ENCODE data around the gene MCRIP2. TPM values are rescaled to one million over a fixed set of nuclear protein-coding genes. Genes with fewer than 3 reads are reported as not detected.

The MCRIP2 gene
- total and polyA plus RNA-seq, 9 of the 15 experiments (the other 6 are each of a cell fraction or from before 2014, with no cell fraction given) = 0.80 to 120 (median 35.2) TPM

DNA sequence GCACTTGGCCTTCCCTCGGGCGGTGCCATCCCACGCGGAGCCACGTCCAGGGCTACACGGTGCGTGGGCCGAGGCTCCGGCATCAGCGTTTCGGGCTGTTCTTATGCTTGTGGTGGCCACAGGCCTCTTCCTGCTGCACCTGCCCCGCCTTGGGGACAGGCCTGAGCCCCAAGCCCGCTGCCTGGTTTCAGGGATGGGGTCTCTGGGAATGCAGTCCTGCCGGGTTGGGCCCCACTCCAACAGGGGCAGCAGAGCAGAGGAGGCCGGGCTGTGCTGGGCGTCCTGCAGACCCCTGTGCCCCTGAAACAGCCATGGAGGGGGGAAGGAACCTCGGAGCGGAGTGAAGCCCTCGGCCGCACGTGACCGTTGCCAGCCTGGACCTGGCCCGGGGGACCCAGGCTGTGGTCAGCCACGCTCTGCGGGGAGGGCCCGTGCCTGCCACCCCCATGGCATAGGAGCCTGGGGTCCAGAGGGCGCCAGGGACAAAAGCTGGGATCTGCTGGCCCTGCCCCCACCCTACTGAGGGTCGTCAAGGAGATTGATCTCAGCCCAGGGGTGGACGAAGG, 11.3 kb upstream of the MCRIP2 start (continued):
- TF ChIP-seq, protein P1, sequence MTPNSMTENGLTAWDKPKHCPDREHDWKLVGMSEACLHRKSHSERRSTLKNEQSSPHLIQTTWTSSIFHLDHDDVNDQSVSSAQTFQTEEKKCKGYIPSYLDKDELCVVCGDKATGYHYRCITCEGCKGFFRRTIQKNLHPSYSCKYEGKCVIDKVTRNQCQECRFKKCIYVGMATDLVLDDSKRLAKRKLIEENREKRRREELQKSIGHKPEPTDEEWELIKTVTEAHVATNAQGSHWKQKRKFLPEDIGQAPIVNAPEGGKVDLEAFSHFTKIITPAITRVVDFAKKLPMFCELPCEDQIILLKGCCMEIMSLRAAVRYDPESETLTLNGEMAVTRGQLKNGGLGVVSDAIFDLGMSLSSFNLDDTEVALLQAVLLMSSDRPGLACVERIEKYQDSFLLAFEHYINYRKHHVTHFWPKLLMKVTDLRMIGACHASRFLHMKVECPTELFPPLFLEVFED (CRISPR knock-in tag; conservative IDR thresholded peaks at IDR 0.05) = no peak
- TF ChIP-seq FOXA1 (IDR thresholded peaks at IDR 0.05; ENCODE audit: borderline replicate concordance) (no peak), STAT5B (CRISPR knock-in tag; IDR thresholded peaks at IDR 0.05) (no peak), BHLHE40 (IDR thresholded peaks at IDR 0.05; ENCODE audit: low read length) (peak; percentile 39; the same call in 1 of the 2 replicates), CBX2 (IDR thresholded peaks at IDR 0.05; ENCODE audit: insufficient read depth, low read length, poor library complexity, severe bottlenecking) (no peak), KLF16 (IDR thresholded peaks at IDR 0.05) (no peak), SAFB (IDR thresholded peaks at IDR 0.05; ENCODE audit: borderline replicate concordance, low read depth, low read length) (peak; percentile 75), ELF2 (CRISPR knock-in tag; IDR thresholded peaks at IDR 0.05) (no peak), MXI1 (IDR thresholded peaks at IDR 0.05; ENCODE audit: low read depth, low read length) (no peak), ZNF3 (CRISPR knock-in tag; IDR thresholded peaks at IDR 0.05) (no peak), SMAD4 (CRISPR knock-in tag; conservative IDR thresholded peaks at IDR 0.05) (no peak; the same call in 1 of the 2 replicates), POLR2G (IDR thresholded peaks at IDR 0.05; ENCODE audit: low read depth, low read length) (peak; percentile 61), ZC3H8 (IDR thresholded peaks at IDR 0.05) (no peak), RBFOX2 (IDR thresholded peaks at IDR 0.05; ENCODE audit: low read depth, low read length) (0 out of 2 replicates have a peak, but pooled peaks have one; percentile 31)
- TF ChIP-seq, protein P2, sequence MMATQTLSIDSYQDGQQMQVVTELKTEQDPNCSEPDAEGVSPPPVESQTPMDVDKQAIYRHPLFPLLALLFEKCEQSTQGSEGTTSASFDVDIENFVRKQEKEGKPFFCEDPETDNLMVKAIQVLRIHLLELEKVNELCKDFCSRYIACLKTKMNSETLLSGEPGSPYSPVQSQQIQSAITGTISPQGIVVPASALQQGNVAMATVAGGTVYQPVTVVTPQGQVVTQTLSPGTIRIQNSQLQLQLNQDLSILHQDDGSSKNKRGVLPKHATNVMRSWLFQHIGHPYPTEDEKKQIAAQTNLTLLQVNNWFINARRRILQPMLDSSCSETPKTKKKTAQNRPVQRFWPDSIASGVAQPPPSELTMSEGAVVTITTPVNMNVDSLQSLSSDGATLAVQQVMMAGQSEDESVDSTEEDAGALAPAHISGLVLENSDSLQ (IDR thresholded peaks at IDR 0.05) = no peak
- TF ChIP-seq, protein P3, sequence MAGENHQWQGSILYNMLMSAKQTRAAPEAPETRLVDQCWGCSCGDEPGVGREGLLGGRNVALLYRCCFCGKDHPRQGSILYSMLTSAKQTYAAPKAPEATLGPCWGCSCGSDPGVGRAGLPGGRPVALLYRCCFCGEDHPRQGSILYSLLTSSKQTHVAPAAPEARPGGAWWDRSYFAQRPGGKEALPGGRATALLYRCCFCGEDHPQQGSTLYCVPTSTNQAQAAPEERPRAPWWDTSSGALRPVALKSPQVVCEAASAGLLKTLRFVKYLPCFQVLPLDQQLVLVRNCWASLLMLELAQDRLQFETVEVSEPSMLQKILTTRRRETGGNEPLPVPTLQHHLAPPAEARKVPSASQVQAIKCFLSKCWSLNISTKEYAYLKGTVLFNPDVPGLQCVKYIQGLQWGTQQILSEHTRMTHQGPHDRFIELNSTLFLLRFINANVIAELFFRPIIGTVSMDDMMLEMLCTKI (IDR thresholded peaks at IDR 0.05; ENCODE audit: partially characterized antibody) = no peak
- TF ChIP-seq, protein P4, sequence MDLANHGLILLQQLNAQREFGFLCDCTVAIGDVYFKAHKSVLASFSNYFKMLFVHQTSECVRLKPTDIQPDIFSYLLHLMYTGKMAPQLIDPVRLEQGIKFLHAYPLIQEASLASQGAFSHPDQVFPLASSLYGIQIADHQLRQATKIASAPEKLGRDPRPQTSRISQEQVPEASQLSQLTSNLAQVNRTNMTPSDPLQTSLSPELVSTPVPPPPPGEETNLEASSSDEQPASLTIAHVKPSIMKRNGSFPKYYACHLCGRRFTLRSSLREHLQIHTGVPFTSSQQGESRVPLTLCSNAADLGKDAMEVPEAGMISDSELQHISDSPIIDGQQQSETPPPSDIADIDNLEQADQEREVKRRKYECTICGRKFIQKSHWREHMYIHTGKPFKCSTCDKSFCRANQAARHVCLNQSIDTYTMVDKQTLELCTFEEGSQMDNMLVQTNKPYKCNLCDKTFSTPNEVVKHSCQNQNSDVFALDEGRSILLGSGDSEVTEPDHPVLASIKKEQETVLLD (IDR thresholded peaks at IDR 0.05) = 0 out of 2 replicates have a peak, but pooled peaks have one; percentile 6
- TF ChIP-seq, protein P5, sequence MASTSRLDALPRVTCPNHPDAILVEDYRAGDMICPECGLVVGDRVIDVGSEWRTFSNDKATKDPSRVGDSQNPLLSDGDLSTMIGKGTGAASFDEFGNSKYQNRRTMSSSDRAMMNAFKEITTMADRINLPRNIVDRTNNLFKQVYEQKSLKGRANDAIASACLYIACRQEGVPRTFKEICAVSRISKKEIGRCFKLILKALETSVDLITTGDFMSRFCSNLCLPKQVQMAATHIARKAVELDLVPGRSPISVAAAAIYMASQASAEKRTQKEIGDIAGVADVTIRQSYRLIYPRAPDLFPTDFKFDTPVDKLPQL (IDR thresholded peaks at IDR 0.05; ENCODE audit: extremely low read depth, insufficient read length) = no peak
- TF ChIP-seq, protein P6, sequence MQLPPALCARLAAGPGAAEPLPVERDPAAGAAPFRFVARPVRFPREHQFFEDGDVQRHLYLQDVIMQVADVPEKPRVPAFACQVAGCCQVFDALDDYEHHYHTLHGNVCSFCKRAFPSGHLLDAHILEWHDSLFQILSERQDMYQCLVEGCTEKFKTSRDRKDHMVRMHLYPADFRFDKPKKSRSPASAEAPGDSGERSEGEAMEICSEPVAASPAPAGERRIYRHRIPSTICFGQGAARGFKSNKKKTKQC (CRISPR knock-in tag; IDR thresholded peaks at IDR 0.05) = 0 out of 2 replicates have a peak, but pooled peaks have one; percentile 53
